ENCODE results near the gene ENAH.

Gene ENAH

GRCh38 chr1:225464851-225465792, 187.8 kb downstream of the ENAH start:
- Histone ChIP-seq H3K4me3 (ENCODE audit: low read length) (no peak overlapping the region), H3K9ac (ENCODE audit: low read length) (peak overlapping the region; percentile 11), H3K36me3 (ENCODE audit: control insufficient read depth, insufficient read depth, low read length) (no peaks in the 10 kb centered on the region), H3K27ac (ENCODE audit: low read depth, low read length) (peak overlapping the region; percentile 91), H3K27me3 (ENCODE audit: control insufficient read depth, insufficient read depth, low read length) (no peaks in the 10 kb centered on the region), H3K4me1 (ENCODE audit: control insufficient read depth, insufficient read depth, low read length) (peaks cover 53% of the 10 kb centered on the region)

DNA sequence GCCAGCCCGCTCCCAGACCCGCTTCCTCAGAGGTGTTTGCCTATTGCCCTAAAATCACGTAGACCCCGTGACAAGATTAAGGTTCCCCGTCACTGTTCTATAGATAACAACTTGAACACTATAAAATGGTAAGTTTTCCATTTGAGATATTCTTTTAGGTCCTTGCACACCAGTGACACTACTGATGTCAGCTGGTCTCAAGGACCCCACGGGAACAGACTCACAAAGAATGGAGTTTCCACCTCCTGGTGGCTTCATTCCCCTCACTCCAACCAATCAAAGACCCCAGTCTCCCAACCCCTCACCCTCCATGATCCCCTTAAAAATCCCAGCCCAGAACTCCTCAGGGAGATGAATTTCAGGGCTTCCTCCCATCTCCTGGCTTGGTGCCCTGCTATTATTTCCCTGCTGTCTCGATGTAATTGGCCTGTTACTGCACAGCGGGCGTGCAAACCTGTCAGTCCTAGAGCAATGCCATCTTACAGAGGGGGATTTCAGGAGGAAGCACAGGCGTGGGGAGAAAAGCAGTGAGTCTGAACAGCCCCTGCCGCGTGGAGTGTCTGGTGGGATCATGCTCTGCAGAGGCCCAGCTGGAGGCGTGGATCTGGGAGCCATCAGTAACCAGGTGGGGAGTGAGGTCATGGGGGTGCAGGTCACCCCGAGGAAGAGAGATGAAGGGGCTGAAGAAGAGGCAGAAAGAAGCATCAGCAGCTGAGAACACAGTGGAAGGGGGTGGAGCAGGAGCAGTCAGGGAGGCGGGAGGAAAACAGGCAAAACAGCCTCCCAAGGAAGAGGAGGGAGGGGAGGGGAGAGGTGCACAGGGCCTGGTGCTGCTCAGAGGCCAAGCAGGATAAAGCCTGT, 190.0 kb downstream of the ENAH start:
- peaks cover 60% of the 10 kb centered on the region for H3K4me1 ChIP-seq (ENCODE audit: control insufficient read depth, insufficient read depth, low read length)
- no peaks in the 10 kb centered on the region for H3K36me3 ChIP-seq (ENCODE audit: control insufficient read depth, insufficient read depth, low read length)
- no peak overlapping the region for H3K9ac ChIP-seq (ENCODE audit: low read length)
- H3K27me3 ChIP-seq (ENCODE audit: control insufficient read depth, insufficient read depth, low read length) = no peaks in the 10 kb centered on the region
- H3K27ac ChIP-seq (ENCODE audit: low read depth, low read length) = peak overlapping the region; percentile 91
- H3K4me3 ChIP-seq (ENCODE audit: low read length) = no peak overlapping the region

DNA sequence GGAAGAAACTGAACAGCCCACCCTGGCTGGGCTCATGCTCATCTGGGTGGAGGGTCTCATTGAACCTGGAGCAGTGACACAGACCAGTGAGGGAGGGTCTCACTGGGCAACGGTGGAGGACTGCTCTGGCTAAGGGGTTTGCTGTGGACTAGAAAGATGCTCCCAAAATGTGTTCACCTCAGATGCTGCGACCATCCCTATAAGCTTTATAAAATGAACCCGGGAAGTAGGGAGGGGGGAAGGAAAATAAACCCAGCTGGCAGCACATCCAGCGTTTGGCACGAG, 190.6 kb downstream of the ENAH start:
- no peaks in the 10 kb centered on the region for H3K27me3 ChIP-seq (ENCODE audit: control insufficient read depth, insufficient read depth, low read length)
- H3K36me3 ChIP-seq (ENCODE audit: control insufficient read depth, insufficient read depth, low read length) = no peaks in the 10 kb centered on the region
- no peak overlapping the region for H3K9ac ChIP-seq (ENCODE audit: low read length)
- H3K4me3 ChIP-seq (ENCODE audit: low read length) = no peak overlapping the region
- peaks cover 56% of the 10 kb centered on the region for H3K4me1 ChIP-seq (ENCODE audit: control insufficient read depth, insufficient read depth, low read length)
- H3K27ac ChIP-seq (ENCODE audit: low read depth, low read length) = peak overlapping the region; percentile 91

DNA sequence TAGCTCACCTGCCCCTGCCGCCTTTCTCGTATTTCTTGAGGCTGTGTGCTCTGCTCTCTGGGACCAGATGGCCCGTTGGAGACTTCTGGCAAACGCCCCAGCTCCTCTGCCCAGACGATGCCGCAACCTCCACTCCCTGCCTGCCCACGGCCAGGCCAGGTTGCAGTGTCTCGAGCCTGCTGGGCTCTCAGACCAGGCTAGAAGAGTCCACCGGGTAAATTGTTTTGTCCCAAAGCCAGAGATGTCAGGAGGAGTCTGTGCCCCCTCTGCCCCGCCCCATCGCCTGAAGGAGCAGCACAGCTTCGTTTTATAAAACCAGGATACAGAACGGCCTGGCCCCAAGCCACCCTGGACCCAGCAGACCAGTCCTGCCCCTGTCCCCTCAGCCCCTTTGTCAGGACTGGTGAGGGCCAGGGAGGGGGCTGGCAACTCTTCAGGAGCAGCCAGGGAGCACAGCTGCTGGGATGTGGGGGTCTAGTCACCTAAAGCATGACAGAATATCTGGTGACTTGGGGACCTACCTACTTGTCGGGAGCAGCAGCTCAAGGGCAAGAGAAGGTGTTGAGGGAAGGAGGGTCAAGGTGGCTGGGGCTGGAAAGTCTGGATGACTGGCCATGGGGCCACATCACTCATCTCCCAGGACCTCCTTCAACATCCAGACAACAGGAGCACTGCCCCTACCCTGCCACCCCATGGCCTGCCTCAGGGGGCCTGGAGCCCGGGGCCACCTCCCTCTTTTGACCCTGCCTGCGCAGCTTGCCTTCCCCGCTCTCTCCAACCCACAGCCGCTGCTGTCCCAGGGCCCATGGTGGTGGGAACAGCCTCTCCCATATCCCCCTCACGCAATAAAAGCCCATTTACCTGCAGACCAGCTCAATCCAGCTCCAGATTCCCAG, 191.1 kb downstream of the ENAH start:
- H3K9ac ChIP-seq (ENCODE audit: low read length) = peak overlapping the region; percentile 19
- H3K36me3 ChIP-seq (ENCODE audit: control insufficient read depth, insufficient read depth, low read length) = no peaks in the 10 kb centered on the region
- peak overlapping the region; percentile 91 for H3K27ac ChIP-seq (ENCODE audit: low read depth, low read length)
- H3K27me3 ChIP-seq (ENCODE audit: control insufficient read depth, insufficient read depth, low read length) = no peaks in the 10 kb centered on the region
- peaks cover 58% of the 10 kb centered on the region for H3K4me1 ChIP-seq (ENCODE audit: control insufficient read depth, insufficient read depth, low read length)
- peak overlapping the region; percentile 13 for H3K4me3 ChIP-seq (ENCODE audit: low read length)

- Histone ChIP-seq H3K4me3 (ENCODE audit: low read length) (peak overlapping the region; percentile 22), H3K27ac (ENCODE audit: low read depth, low read length) (peak overlapping the region; percentile 91), H3K4me1 (ENCODE audit: control insufficient read depth, insufficient read depth, low read length) (peaks cover 59% of the 10 kb centered on the region), H3K9ac (ENCODE audit: low read length) (no peak overlapping the region), H3K36me3 (ENCODE audit: control insufficient read depth, insufficient read depth, low read length) (no peaks in the 10 kb centered on the region), H3K27me3 (ENCODE audit: control insufficient read depth, insufficient read depth, low read length) (no peaks in the 10 kb centered on the region)
Observed at GRCh38 chr1:225460737-225461532, 192.0 kb downstream of the ENAH start.

DNA sequence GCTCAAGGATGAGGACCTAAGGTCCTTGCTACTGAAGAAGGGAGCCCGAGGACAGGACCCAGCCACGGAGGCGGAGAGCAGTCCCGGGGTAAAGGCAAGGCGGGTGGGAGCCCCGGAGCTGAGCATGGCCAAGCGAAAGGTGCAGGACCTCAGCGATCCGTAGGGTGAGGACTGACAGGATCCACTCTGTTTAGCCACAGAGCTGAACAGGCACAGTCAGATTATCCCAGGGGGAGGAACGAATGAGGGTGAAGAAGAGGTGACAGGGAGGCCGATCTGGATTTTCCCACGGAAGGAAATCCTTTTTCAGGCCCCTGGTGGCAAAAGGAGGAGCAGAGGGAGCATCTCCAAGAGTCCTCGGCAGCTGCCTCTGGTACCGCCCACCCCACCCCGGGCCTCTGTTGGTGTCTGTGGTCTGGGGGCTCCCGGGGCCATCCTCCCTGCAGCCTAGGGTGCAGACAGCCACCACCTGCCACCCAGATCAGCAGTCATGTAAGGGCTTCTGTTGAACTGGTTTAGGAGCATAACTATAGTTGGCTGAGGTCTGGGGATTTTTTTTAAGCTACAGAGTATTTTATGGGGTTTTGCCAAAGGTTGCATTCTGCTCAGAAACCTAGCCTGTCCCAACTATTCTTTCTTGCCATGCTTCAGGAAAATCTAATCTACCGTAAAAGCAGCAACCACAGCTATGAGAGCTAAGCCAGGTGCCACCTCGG, 192.7 kb downstream of the ENAH start:
- H3K36me3 ChIP-seq (ENCODE audit: control insufficient read depth, insufficient read depth, low read length) = no peaks in the 10 kb centered on the region
- H3K4me1 ChIP-seq (ENCODE audit: control insufficient read depth, insufficient read depth, low read length) = peaks cover 53% of the 10 kb centered on the region
- peak overlapping the region; percentile 91 for H3K27ac ChIP-seq (ENCODE audit: low read depth, low read length)
- H3K9ac ChIP-seq (ENCODE audit: low read length) = no peak overlapping the region
- H3K4me3 ChIP-seq (ENCODE audit: low read length) = peak overlapping the region; percentile 22
- no peaks in the 10 kb centered on the region for H3K27me3 ChIP-seq (ENCODE audit: control insufficient read depth, insufficient read depth, low read length)

DNA sequence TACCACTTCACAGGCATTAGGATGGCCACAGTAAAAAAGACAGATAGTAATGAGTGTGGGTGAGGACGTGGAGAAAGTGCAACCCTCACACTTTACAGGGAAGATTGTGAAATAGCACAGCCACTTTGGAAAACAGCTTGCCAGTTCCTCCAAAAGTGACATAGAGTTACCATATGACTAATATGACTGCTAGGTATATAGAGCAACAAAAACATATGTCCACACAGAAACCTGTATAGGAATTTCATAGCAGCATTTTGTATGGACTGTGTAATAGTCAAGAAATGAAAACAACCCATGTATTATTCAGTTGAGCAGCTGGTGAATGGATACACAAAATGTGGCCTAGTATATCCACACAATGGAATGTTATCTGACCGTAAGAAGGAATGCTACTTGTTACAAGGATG, 194.7 kb downstream of the ENAH start:
- Histone ChIP-seq H3K27me3 (ENCODE audit: control insufficient read depth, insufficient read depth, low read length) (no peaks in the 10 kb centered on the region), H3K9ac (ENCODE audit: low read length) (no peak overlapping the region), H3K4me3 (ENCODE audit: low read length) (no peak overlapping the region), H3K27ac (ENCODE audit: low read depth, low read length) (peak overlapping the region; percentile 86), H3K4me1 (ENCODE audit: control insufficient read depth, insufficient read depth, low read length) (peaks cover 63% of the 10 kb centered on the region), H3K36me3 (ENCODE audit: control insufficient read depth, insufficient read depth, low read length) (no peaks in the 10 kb centered on the region)

DNA sequence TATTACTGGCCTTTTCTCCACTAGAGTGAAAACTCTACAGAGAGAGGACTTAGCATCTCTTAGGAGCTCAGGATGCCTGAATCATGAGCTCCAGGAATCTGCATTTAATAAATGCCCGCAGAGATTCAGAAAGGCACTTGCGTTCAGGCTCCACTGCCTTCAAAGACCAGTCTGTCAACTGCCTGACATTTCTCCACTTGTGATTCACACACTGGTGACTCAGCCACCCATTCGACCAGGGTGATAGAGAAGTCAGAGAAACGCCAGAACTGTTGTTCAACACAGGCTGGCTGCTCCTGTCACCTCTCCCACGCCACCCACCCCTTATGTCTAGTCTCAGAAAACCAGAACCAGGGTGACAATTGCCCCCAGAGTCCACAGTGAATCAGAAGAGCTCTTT, 198.2 kb downstream of the ENAH start:
- Histone ChIP-seq H3K9ac (ENCODE audit: low read length) (no peak overlapping the region), H3K4me1 (ENCODE audit: control insufficient read depth, insufficient read depth, low read length) (peaks cover 39% of the 10 kb centered on the region), H3K36me3 (ENCODE audit: control insufficient read depth, insufficient read depth, low read length) (no peaks in the 10 kb centered on the region), H3K27me3 (ENCODE audit: control insufficient read depth, insufficient read depth, low read length) (no peaks in the 10 kb centered on the region), H3K4me3 (ENCODE audit: low read length) (no peak overlapping the region), H3K27ac (ENCODE audit: low read depth, low read length) (peak overlapping the region; percentile 84)

DNA sequence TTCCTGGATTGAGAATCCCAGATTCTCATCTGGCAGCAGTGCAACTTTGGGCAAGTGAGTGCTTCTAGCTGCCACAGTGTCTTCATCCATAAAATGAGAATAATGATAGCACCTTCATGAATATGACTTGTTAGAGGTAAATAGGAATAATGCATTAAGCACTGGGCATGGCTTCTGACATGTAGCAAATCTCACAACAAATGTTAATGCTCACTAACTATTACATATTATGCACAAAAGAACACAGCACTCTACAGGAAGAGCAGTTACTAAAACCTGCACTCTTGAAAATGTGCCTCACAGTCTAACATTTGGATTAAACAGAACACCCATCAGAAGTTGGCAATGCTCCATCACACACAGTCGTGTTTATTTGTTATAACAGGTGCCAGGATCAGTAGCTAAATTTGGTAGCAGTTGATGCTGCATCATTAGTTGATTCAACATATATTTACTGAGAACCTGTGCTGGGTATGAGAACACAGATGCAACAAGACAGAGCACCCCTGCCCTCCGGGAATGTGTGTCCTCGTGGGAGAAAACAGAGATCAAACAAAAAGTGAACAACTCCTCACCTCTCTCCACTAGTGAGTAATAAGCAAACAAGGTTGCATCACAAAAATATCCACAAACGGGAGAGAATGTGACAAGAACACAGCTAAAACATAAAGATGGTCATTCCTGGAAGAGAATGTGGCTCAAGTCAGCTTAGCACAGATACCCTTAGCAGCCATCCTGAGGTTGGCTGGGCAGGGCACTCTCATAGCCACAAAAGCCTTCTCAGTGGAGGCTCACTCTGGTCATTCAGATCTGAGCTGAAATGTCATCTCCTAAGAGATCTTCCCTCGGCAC, 198.9 kb downstream of the ENAH start:
- no peak overlapping the region for H3K4me3 ChIP-seq (ENCODE audit: low read length)
- H3K36me3 ChIP-seq (ENCODE audit: control insufficient read depth, insufficient read depth, low read length) = no peaks in the 10 kb centered on the region
- H3K4me1 ChIP-seq (ENCODE audit: control insufficient read depth, insufficient read depth, low read length) = peaks cover 41% of the 10 kb centered on the region
- H3K27ac ChIP-seq (ENCODE audit: low read depth, low read length) = peak overlapping the region; percentile 84
- no peaks in the 10 kb centered on the region for H3K27me3 ChIP-seq (ENCODE audit: control insufficient read depth, insufficient read depth, low read length)
- H3K9ac ChIP-seq (ENCODE audit: low read length) = no peak overlapping the region

DNA sequence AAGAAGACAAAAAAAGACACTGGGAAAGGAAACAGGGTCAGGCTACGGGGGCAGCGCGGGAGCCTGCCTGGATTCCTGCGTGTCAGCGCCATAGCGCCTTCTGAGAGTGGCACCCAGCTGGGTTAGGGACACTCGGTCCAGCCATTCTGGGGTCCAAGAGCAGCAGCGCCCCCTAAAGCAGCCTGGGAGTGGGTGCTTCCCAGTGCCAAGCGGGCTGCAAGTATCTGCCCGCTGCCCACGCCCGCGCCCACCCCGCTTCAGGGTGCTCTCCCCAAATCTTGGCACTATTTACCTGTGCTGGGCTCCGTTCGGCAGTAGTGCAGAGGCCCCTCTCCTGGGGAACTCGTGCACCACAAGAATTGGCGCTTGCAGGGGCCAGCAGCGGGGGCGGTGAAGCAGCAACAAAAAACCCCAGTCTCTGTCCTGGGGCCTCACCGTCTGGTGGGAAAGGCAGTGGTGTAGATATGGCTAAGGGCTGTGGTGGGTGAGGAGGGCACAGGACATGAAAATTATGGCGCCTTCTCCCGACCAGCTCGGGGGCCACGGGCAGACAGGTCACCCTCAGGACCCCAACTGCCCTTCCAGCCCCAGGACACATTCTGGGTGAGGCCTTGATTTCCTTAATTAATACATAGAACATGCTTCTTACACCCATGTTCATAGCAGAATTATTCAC, 200.9 kb downstream of the ENAH start:
- no peak overlapping the region for H3K4me3 ChIP-seq (ENCODE audit: low read length)
- peaks cover 54% of the 10 kb centered on the region for H3K4me1 ChIP-seq (ENCODE audit: control insufficient read depth, insufficient read depth, low read length)
- no peak overlapping the region for H3K9ac ChIP-seq (ENCODE audit: low read length)
- no peaks in the 10 kb centered on the region for H3K27me3 ChIP-seq (ENCODE audit: control insufficient read depth, insufficient read depth, low read length)
- H3K27ac ChIP-seq (ENCODE audit: low read depth, low read length) = peak overlapping the region; percentile 84
- H3K36me3 ChIP-seq (ENCODE audit: control insufficient read depth, insufficient read depth, low read length) = no peaks in the 10 kb centered on the region
